Islet of Langerhans (tissue), 1 donor: Measurements from ENCODE around the gene SUCLG1.
"Not testable (repeated sequence)": the region's sequence is repeated elsewhere in the genome, so short reads cannot be mapped to it uniquely, and the experiment has no call there.

Experiments
- FAIRE-seq: peaks from one replicate; lab custom pipeline; 2011; peaks lifted over from hg19 to GRCh38; lab: Jason Lieb, UNC

The SUCLG1 gene

DNA sequence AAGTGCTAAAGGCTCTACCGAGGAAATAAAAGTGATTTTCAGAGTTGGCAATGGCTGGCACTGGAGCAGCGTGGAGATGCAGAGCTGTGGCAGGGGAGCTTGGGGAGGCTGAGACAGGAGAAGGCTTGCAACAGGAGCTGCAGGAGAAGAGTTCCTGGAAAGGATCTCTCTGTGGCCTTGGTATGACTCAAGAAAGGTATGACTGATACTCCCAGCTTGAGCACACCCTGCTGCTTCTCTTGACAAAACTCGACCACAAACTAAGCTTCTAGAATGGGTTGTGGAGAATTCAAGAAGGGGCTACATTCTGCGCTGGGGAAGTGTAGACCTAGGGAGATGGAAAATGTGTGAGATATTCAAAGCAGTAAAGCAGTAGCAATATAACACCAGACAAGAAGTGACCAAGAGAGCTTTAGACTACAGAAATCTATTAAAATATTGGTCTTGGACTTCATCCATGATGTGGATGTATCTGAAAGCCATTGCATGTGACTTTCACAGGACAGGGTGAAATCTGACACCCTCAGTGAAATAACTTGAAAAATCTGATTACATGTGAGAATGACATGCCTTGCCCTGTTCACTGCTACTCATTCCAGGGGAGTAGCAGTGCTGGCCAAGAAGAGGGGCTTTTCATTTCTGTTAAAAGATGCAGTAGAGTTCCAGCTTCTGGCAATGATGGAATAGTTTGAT lies 41.5 kb downstream of the SUCLG1 start:
- no peak for FAIRE-seq

DNA sequence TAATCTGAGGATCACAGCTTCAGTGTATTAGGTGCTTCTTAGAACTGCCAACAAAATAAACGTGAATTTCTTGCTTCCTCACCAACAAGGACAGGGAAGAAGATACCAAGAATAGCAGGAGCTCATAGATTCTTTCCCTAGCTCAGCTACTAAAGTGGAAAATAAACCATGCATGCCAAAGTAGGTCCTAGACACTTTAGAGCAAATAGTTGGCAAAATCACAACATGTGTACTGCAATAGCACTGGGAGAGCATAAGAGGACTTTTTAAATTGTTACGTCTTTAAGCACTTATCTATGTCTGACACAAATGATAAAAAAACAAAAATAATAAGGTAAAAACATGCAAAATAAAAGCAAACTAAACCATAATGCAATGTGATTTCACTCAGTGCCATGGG lies 49.5 kb downstream of the SUCLG1 start:
- no peak for FAIRE-seq

DNA sequence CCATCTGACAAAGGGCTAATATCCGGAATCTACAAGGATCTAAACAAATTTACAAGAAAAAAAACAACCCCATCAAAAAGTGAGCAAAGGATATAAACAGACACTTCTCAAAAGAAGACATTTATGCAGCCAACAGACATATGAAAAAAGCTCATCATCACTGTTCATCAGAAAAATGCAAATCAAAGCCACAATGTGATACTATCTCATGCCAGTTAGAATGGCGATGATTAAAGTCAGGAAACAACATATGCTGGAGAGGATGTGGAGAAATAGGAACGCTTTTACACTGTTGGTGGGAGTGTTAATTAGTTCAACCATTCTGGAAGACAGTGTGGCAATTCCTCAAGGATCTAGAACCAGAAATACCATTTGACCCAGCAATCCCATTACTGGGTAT lies 57.0 kb downstream of the SUCLG1 start:
- not testable (repeated sequence) for FAIRE-seq

DNA sequence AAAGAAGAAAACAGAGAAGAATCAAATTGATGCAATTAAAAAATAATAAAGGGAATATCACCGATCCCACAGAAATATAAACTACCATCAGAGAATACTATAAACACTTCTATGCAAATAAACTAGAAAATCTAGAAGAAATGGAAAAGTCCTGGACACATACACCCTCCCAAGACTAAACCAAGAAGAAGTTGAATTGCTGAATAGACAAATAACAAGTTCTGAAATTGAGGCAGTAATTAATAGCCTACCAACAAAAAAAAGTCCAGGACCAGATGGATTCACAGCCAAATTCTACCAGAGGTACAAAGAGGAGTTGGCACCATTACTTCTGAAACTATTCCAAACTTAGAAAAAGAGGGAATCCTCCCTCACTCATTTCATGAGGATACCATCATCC lies 59.2 kb downstream of the SUCLG1 start:
- not testable (repeated sequence) for FAIRE-seq

DNA sequence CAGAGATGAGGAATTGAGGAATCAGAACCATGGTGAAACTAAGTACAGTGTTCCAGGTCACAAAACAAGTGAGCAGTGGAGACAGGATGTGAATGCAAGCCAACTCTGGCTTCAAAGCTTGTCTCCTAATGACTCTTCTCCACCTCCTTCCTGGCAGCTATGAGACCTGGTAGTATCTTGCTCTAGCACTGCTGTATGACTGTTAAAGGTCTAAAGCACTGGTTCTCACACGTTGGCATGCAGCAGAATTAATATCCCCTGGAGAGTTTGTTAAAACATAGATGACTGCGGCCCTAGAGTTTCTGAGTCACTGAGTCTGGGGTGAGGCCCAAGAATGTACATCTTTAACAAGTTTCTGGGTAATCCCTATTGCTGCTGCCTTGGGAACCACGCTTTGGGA lies 63.3 kb downstream of the SUCLG1 start:
- no peak for FAIRE-seq

DNA sequence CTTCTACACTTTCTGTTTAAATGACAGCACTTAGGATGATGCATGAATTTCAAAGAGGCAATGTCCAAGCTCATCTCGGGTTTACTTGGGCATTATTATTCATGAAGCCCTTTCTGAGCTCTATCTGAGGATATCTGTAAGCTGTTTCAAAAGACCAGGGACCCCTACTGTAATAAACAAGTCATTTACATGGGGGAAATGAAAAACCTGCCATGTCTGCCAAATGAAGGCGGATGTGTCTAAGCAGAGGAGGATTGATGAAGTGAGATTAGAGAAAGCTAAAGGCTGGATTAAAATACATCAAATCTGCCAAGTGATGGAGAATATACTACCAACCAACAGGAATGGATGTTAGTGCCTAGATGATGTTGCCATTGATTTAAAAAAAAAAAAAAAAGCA lies 64.5 kb downstream of the SUCLG1 start:
- FAIRE-seq: no peak

DNA sequence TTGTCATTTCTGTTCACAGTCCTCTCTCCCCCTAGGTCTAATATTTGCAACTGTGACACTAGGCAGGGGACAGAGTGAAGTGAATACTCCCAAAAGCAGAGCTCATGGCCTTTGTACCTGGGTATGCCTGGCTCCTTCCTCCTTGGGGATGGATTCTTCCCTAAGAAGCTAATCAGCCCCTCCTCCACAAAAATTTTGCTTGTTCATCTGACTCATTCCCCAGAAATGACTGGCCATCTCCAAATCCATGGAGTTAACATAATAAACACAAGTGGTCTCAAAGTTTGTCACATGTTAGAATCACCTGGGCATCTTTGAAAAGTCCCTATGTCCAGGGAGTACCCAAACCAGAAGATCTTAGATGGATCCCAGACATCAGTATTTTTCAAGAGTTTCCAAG lies 65.3 kb downstream of the SUCLG1 start:
- FAIRE-seq: no peak

DNA sequence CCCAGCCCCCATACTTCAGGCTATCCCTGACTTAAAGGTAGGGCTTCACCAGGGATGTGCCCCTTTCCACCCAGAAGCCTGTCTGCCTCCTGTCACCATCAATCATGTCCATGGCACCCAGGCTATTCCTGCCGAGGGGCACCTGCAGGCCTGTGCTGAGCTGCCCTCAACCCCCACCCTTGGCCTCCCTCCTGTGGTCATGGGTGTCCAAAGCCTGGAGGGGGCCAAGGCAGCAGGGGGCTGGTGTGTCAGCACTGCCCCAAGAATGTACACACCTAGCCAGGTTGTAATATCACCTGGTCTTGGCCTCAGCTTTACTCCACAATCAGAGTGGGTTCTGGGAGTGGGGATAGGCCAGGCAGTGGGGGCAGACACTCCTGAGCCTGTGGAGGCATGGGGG lies 69.3 kb downstream of the SUCLG1 start:
- FAIRE-seq: no peak

DNA sequence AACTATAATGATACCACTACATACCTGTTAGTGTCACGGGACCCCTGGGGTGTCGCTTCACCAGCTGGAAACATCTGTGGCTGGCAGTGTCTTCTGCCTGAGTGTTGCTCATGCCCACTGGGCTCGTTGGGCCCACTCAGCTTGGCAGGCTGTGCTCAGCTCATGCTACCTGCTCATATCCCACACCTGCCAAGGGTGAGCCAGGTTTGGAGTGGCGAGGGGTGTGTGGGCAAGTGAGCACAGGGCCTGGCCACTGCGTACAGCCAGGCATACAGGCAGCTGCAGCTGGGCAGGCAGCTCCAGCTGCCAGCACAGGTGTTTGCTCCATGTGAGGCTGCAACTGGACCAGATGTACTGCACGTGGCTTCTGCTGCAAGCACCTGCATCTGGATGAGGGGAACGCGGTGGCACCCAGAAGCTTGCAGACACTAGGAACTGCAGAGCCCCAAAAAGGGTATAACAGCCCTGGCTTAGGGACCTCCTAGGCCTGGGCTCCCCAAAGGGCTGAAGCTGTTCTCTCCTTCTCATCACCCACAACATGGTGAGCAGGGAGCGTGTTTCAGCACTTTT lies 70.1 kb downstream of the SUCLG1 start:
- FAIRE-seq: no peak

DNA sequence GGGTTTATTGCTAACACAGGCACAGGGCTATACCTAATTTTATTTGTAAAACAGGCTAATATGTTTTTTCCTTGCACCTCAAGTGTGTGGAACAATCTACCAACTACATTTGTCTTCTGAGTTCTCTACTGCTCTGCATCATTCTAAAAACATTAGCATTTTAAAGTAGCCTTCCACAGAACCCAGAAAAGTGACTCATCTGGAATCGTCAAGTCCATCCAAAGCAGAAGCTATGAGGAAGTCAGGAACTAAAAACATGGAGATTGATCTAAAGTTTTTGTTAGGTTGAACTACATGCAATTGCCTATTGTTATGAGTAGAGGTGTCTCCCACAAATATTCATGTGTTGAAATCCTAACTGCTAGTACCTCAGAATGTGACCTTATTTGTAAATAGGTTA lies 70.9 kb downstream of the SUCLG1 start:
- FAIRE-seq: no peak

DNA sequence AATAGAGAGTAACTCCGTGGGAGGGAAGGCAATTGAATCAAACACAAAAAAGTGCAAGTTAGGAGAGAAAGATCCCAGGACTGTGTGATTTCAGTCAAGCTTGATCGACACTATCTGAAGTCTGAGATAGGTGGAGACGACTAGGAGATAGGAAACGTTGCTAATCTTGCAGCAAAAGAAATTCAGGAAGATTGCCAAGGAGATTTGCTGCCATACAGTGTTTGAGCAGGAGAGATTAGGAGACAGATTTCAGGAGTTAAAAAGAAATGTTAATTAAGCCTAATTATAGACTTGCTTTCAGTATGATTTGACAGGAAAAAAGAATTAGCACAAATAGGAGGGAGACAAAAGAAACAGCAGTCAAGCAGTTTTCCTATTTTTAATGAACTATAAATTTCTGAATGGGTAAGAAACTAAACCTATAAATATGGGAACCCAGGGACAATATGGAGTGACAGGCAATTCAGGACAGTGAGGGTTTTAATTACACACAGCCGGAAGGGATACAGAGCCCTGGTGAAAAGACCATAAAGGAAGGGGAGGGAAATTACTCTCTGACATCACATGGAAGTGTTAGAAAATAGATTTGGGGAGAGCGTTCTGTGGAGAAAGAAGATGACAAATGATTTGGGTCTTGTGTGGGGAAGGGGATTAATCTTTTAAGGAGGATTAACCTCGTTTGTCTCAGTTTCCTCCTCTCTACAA lies 72.6 kb downstream of the SUCLG1 start:
- FAIRE-seq: no peak

DNA sequence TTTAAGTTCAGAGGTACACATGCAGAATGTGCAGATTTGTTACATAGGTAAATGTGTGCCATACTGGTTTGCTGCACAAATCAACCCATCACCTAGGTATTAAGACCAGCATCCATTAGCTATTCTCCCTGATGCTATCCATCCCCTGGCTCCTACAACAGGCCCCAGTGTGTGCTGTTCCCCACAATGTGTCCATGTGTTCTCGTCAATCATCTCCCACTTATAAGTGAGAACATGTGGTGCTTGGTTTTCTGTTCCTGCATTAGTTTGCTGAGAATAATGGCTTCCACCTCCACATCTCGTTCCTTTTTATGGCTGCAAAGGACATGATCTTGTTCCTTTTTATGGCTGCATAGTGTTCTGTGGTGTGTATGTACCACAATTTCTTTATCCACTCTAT lies 75.8 kb downstream of the SUCLG1 start:
- no peak for FAIRE-seq

DNA sequence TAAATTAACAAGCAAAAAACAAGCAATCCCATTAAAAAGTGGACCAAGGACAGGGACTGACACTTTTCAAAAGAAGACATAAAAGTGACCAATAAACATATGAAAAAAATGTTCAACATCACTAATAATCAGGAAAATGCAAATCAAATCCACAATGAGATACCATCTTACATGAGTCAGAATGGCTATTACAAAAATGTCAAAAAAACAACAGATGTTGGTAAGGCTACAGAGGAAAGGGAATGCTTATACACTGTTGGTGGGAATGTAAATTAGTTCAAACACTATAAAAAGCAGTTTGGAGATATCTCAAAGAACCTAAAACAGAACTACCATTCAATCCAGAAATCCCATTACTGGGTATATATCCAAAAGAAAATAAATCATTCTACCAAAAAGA lies 78.2 kb downstream of the SUCLG1 start:
- no peak for FAIRE-seq

DNA sequence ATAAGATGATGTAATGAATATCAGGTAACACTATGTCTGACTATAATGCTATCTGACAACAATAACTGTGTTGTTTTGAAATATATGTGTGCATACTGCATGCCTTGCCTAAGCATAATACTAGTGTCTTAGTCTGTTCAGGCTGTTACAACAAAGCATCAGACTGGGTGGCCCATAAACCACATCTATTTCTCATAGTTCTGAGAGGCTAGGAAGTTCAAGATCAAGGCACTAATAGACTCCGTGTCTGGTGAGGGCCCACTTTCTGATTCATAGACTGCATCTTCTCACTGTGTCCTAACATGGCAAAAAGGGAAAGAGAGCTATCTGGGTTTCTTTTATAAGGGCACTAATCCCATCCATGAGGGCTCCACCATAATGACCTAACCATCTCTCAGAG lies 80.1 kb downstream of the SUCLG1 start:
- no peak for FAIRE-seq

DNA sequence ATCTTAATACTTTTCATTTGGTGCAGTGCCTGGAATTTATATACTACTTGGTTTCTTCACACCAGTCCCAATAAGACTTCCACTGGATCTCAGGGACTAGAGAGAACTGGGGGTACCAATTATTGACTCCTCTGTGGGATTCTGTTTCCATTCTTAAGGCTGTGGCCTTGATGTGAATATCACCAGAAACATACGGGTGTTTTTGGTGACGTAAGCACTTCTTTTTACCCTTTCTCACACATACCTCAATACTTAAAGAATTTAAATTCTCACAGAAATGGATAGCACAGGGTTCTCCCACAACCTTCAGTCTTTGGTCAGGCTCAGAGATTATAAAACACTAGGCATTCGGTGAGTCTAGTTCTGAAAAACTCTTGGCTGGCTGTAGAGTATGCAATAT lies 84.1 kb downstream of the SUCLG1 start:
- FAIRE-seq: no peak

DNA sequence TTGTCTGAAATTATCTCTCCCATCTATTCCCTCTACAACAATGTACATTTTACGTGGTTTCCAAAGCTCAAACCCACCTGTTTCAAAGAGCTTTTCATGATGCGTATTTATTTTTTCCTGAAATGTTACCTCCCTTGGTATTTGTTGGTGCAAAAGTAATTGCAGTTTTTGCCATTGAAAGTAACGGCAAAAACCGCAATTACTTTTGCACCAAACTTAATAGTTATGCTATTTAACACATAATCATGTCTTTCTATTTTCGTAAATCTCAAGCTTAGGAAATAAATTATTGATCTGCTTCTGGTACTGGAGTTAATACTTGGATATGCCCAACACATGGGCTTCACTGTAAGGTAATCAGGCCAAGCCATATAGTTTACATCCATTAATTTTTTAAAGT lies 85.2 kb downstream of the SUCLG1 start:
- no peak for FAIRE-seq
